ENCODE data around the gene DESI2. TPM values are rescaled to one million over a fixed set of nuclear protein-coding genes. Genes with fewer than 3 reads are reported as not detected.

The DESI2 gene
- 18.0 TPM for polyA plus RNA-seq (2012; ENCODE audit: insufficient read depth, insufficient read length, low read depth)

GRCh38 chr1:244652623-244653438, at the start of gene DESI2:
Gene DESI2, plus strand, starts transcription at chr1:244653126. Its CDS starts 188 bp downstream, at chr1:244653314.
- Histone ChIP-seq H3K9me3 (no peaks in the 10 kb centered on the region), H3K4me1 (no peaks in the 10 kb centered on the region), H3K27me3 (no peaks in the 10 kb centered on the region), H3K36me3 (peaks cover 9% of the 10 kb centered on the region; the same call in 1 of the 2 replicates), H3K4me3 (ENCODE audit: low read depth, low read length) (peak within 1 kb of the TSS; percentile 76)
- DNase-seq, result peak; percentile 99
- peak; percentile 56 for TF ChIP-seq CTCF (IDR thresholded peaks at IDR 0.05; ENCODE audit: low read depth, low read length)

- Histone ChIP-seq H3K9me3 (no peaks in the 10 kb centered on the region), H3K27me3 (no peaks in the 10 kb centered on the region), H3K4me1 (no peaks in the 10 kb centered on the region), H3K36me3 (no peaks in the 10 kb centered on the region), H3K4me3 (ENCODE audit: low read depth, low read length) (no peak overlapping the region)
- TF ChIP-seq CTCF (IDR thresholded peaks at IDR 0.05; ENCODE audit: low read depth, low read length), result peak; percentile 69
- no peak for DNase-seq
These were observed 49.4 kb upstream of the DESI2 start for GRCh38 chr1:244603498-244603897.

- no peaks in the 10 kb centered on the region for H3K9me3 ChIP-seq
- no peaks in the 10 kb centered on the region for H3K27me3 ChIP-seq
- H3K36me3 ChIP-seq, result no peaks in the 10 kb centered on the region
- DNase-seq, result no peak
- no peak overlapping the region for H3K4me3 ChIP-seq (ENCODE audit: low read depth, low read length)
- no peak for TF ChIP-seq CTCF (IDR thresholded peaks at IDR 0.05; ENCODE audit: low read depth, low read length)
- no peaks in the 10 kb centered on the region for H3K4me1 ChIP-seq
These were observed 47.0 kb upstream of the DESI2 start for GRCh38 chr1:244605835-244606370.

GRCh38 chr1:244614113-244614836, 38.7 kb upstream of the DESI2 start:
- Histone ChIP-seq H3K4me3 (ENCODE audit: low read depth, low read length) (no peak overlapping the region), H3K9me3 (no peaks in the 10 kb centered on the region), H3K27me3 (no peaks in the 10 kb centered on the region), H3K36me3 (no peaks in the 10 kb centered on the region), H3K4me1 (no peaks in the 10 kb centered on the region)
- no peak for TF ChIP-seq CTCF (IDR thresholded peaks at IDR 0.05; ENCODE audit: low read depth, low read length)
- no peak for DNase-seq

GRCh38 chr1:244614879-244615278, 38.0 kb upstream of the DESI2 start:
- no peaks in the 10 kb centered on the region for H3K27me3 ChIP-seq
- no peaks in the 10 kb centered on the region for H3K9me3 ChIP-seq
- H3K4me1 ChIP-seq, result no peaks in the 10 kb centered on the region
- no peak overlapping the region for H3K4me3 ChIP-seq (ENCODE audit: low read depth, low read length)
- no peak for DNase-seq
- no peaks in the 10 kb centered on the region for H3K36me3 ChIP-seq
- no peak for TF ChIP-seq CTCF (IDR thresholded peaks at IDR 0.05; ENCODE audit: low read depth, low read length)
